ENCODE measurements around the gene EXOC1.
A peak's percentile ranks its signal among the peaks of the same experiment; 100 is the strongest.
"Not testable (repeated sequence)": the region's sequence is repeated elsewhere in the genome, so short reads cannot be mapped to it uniquely, and the experiment has no call there.

Gene EXOC1

DNA sequence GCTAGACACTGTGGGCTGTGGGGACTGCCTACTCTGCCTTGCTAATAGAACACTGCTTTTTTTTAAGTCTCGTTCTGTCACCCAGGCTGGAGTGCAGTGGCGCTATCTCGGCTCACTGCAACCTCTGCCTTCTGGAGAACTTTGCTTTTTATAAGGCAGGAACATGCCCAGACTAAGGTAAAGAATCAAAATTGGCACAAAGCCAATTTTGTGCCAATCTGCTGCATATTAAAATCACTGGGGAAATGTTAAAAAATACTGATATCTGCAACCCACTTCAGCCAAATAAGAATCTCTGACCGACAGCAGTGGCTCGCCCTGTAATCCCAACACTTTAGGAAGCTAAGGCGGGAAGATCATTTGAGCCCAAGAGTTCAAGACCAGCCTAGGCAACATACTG, 58.8 kb downstream of the EXOC1 start:
- no peak for DNase-seq

DNA sequence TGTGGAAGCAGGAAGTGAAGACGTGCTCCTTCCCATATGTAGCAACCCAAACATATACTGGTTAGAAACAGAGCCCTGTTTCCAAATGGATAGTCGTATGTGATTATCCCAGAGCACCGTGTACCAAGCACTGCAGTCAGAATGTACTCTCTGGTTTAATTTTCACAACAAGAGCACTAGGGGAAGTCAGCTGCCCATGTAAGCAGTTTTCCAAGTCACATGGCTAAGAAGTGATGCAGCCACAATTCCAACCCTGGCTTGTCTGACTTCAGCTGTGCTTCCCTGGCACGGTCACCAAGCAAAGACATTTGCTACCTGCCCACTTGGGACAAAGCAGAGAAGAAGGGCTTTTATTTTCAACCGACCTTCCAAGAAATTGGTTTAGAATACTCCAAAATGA, 67.1 kb downstream of the EXOC1 start:
- DNase-seq, result no peak

DNA sequence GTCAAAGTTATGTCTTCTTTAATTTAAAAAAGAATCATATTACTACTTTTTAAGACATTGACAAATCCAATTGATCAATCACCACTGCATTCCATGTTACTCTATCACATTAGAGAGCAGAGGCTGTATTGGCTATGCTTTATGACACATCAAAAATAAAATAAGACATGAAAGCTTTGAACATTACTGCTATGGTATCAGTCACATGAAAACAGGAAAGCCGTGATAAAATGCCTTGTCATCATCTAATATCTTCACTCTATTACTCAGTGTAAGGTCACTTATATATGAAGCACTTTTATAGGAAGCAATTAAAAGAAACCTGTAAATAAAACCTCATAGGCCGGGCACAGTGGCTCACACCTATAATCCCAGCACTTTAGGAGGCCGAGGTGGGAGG, 67.6 kb downstream of the EXOC1 start:
- DNase-seq, result no peak

DNA sequence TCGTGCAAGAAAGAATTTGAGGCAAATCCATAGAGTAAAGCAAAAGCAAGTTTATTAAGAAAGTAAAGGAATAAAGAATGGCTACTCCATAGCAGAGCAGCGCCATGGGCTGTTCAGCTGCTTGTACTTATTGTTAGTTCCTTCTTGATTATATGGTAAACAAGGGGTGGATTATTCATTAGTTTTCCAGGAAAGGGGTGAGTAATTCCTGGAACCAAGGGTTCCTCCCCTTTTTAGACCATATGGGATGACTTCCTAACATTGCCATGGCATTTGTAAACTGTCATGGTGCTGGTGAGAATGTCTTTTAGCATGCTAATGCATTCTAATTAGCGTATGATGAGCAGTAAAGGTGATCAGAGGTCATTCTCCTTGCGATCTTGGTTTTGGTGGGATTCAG, 71.8 kb downstream of the EXOC1 start:
- DNase-seq, result no peak

DNA sequence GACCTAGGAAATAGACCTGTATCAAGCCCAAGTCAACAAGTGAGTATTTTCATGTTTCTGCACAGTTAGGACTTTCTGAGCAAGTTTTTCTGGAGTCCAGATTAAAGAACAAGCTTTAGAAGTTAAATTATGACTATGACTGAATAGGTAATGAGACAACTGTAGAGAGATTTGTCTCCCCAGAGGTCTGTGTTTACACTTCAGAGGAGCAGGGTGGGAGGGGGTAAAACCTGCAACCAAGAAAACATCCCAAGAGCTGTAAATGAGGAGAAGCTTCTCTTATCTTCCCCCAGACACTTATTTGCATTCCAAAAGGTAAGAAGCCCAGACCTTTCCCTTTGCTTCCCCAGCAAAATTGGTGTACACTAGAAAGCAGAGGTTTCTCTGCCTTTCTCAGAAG, 73.2 kb downstream of the EXOC1 start:
- no peak for DNase-seq

DNA sequence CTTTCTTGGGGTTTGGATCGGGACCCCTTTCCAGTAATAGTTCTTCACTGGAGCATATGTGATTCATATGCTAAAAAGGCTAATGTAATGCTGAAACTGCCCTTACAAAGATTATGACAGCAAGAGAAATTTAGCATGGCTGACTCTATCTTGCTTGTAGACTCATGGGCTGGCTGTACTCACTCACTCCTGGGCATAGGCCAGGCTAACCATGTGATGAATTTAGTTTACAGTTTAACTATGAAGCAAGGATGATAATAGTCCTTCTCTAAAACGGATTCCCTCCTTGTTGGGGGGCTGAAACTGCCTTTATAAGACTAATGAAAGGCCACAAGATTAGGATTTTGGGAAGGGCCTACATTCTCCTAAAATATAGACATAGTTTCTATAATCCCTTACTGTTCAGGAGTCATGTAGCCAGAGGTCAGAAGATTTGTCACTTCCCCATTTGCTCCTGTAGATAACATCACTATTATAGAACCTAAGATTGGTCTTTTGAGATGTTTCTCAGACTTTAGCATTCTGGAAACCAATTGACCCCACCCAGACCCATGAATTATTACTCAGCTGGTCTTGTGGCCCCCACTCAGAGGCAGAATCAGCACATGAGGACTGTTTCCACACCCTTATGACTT, 74.5 kb downstream of the EXOC1 start:
- no peak for DNase-seq

DNA sequence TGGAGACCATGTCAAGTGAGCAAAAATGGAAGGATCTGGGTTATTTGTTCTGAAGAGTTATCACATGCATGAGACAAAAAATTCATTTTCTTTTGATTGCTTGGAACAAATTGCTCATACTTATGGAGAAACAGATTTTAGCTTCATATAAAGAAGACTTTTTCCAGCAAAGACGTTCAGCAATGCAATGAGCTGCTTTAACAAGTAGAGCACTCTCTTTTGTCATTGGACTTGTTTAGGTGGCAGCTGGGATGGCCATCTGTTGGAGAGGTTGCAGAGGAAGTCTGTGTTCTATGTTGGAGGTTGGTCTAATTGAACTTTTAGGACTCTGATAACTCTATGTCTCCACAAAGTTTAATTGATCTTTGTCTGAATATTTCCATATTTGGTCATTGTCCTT, 75.4 kb downstream of the EXOC1 start:
- DNase-seq, result no peak

DNA sequence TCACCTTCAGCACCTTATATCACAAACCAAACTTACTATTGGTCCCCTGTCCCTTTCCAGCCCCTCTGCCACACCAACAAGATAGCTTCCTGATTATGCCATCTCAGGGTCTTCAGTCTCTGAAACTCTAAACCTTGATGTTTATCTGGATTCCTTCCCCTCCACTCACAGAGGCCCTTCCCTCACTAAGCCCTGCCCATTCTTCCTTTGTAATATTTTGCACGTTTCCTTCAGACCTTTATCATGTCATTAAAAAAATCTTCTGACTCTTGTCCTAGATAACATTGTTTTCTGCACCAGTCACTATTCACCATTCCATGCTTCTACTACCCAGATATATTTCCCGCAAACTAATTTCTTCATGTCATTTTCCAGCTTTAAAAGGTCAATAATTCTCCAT, 77.6 kb downstream of the EXOC1 start:
- DNase-seq, result no peak

DNA sequence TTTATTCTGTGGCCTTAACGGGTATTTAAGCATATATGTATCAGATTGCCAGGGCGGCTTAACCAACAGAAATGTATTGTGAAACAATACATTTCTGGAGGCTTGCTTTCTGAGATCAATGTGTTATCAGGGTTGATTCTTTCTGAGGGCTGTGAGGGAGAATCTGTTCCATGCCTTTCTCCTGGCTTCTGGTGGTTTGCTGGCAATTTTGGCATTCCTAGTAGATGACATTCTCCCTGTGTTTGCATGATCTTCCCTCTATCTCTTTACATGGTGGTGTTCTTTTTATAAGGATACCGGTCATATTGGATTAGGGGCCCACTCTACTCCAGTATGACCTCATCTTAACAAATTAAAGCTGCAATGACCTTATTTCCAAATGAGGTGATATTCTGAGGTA, 78.4 kb downstream of the EXOC1 start:
- DNase-seq, result no peak

DNA sequence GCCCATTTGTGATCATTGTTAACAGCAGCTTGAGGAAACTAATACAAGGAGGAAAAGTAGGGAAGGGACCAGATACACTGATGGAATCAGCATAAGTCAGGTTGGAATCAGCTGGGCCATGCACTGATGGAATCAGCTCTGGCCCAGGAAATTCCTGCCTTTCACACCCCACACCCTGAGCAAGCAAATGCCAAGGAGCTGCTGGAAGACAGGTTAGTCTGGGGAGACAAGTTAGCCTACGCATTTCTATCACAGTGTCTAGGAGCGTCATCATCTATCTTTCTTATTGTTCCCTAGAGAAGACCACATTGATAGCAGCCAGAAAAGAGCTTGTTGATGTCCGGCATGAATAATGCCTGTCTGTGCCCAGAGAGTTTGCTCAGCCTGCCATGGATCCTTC, 79.1 kb downstream of the EXOC1 start:
- no peak for DNase-seq

DNA sequence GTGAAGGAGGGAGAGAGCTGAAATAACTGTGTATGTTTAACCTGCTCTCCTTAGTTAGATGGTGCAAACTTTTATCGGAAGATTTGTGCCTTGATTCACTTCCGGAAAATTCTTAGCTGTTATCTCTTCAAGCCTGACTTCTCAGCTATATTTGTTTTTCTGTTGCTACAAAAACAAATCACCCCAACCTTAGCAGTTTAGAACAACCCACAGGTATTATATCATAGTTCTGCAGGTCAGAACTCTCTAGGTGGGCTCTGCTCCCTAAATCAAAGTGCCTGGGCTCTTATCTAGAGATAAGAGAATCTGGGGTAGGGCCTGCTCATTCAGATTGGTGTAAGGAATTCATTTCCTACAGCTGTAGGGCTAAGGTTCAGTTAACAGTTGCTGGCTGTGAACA, 80.2 kb downstream of the EXOC1 start:
- DNase-seq, result no peak

DNA sequence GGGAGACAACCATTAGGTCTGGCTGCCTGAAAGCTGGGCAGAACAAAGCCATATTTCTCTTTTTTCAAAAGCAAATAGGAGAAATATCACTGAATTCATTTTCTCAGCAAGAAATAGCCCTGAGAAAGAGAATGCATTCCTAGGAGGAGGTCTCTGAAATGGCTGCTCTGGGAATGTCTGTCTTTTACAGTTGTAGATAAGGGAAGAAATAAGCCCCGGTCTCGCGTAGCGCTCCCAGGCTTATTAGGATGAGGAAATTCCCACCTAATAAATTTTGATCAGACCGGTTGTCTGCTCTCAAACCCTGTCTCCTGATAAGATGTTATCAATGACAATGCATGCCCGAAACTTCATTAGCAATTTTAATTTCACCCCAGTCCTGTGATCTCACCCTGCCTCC, 82.5 kb downstream of the EXOC1 start:
- DNase-seq, result not testable (repeated sequence)

DNA sequence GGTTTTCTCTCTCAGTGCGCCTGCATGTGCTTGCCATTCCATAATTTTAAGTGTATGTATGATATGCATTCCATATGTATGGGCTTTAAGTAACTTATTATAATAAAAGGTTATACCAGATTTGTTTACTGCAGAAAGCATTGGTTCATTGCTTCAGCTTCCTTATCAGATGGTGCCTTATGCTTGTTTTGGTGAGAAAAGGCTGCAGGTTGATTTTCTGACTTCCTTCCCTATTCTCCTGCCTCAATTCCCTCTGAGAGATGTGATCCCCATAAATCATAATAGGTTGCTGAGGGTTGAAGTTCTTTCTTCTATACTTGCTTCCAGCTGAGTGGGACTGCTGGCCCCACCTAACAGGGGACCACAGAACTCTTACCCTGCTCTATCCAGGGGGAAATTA, 85.0 kb downstream of the EXOC1 start:
- DNase-seq, result no peak

DNA sequence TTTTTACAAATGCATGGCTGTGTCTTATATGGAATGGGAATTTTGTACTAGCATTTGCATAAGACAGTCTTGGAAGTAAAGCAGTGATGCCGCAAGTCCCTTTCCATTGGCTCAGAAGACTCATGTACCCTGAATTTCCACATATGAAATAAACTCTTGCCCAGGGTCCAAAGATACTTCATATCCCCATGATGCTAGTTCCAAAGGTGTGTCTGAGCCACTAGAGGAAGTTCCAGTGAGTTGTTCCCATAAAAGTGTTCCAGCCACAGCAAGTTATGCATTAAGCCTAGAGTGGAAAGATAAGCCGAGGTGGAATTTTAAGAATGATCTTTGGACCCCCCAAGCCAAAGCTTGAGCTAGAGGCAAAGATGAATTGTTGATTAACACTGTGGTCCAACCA, 86.0 kb downstream of the EXOC1 start:
- no peak for DNase-seq

DNA sequence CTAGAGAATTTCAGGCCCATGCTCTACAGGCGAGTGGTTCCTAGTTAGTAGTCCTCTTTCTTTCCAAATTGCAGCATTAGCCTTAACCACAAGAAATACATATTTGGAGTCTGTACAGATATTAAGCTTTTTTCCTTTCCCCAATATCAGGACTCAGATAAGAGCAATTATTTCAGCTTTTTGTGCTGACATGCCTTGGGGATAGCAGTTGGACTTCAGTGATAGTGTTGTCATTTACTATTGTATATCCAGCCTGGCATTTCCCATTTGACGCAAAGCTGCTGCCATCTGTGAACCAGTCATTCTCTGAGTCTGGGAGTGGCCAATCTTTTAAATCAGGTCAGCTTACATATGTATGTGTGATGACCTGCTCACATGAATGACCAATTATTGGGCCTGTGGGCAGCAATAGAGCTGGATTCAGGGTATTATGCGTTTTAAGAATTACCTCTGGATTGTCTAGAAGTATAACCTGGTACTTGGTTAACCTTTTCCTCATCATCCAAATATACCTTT, 88.5 kb downstream of the EXOC1 start:
- DNase-seq, result no peak

DNA sequence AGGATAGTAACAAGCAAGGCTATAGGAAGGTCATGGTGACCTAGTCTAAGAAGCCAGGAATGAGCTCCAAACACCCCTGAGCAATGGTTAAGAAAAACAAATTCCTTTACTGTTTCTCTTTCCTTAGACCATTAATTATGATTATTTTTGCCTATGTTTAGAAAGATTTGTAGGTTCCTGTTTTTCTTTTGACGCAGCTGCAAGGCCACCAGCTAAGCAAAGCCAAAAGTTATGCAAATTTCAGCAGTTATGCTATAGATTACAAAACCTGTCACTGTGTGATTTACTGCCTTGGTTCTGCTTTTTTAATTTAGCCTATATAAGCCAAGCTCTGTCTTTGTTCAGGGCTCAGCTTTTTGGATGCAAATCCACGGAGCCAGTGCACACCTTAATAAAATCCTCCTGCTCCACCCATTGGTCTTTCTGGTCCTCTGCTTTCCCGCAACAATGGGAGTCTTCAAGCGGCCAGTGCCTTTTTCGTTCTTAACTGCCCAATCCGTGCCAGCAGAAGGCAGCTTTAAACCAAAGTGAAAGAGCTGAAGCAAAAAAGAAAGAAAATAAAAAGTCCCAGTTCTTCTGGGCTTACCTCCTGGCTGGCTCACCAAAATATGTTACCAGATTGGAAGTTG, 93.9 kb downstream of the EXOC1 start:
- DNase-seq, result no peak

DNA sequence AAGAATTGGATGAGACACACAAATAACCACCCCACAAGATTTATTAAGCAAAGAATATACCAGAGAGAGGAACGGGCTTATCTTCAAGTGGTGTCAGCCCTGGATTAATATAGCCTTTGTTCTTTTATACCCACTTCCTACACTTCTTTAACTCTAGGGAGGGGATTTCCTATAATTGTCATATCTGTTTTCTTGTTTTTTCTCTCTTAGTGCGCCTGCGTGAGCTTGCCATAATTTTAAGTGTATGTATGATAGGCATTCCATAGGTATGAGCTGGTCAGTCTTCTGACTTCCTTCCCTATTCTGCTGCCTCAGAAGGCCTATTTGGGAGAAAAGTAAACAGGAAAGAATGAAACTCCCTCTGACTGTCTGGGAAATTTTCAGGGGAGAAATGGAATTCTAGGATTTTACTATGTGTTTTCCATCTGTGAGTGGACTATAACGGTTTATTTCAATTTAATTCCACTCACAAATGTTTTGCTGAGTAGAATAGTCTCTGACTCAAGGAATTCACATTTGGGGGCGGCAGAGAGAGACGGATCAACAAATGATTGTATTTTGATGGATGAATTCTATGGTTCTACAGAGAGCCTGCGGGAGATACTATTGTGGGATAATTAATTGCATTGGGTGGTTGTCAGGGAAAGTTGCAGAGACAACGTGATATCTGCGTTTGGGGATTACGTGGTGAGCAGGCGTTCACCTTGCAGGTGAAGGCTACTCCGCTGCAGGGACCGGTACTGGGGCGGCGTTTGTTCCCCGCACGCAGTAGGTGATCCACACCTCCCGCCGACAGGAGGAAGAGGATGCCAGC, 94.7 kb downstream of the EXOC1 start:
- no peak for DNase-seq

DNA sequence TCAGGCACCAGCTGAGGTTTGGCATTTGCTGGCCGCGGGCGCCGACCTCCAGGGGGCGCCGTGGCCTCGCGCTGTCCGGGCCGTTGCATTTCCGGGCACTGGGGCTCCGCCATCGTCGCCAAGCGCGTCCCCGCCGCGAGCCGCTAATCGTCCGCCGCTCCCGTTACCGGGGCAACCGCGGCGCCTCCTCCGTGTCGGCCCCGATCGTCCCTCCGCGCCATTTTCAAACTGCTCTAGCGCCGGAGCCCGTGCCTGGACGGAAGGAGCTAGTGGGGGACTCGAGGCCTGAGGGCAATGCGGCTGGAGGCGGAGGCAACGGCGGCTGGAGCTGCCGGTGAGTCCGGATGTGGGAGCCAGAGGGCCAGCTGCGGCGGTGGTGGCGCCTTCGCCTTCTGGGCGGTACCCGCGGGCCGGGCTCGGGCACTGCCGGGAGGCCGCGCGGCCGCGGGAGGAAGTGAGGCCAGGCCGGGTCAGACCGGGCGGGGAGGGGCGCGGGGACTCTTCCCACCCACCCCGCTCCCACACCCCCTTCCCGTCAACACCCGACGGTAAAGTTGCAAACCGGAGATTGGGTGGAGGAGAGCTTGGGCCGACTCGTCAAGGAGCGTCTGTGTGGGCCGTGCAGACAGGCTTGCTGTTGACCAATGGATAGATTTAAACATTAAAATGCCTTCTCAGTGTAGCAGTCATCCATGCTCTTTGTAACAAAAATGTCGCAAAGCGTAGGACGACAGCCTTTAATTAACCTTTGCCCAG, 95.5 kb downstream of the EXOC1 start, which contains the start of gene CEP135:
TSS of gene CEP135 (plus strand) at position 220 of the 756 bp plus-strand sequence. CDS start 3,186 bp downstream, outside the sequence.
- peak; percentile 96 for DNase-seq

DNA sequence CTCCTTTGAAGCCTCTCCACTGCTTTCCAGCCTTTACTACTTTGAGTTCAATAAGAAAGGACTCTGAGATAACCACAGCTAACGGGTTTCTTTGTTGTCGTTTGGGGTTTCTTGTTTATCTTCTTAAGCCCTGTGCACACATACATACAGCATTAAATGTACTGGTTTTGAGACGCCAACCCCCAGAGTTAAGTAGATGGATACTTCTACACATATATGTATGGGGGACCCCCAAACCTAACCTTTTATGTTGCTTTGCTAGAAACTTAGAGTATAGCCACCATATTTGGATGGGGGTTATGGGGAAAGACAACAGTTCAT, 96.0 kb downstream of the EXOC1 start:
- peak; percentile 47 for DNase-seq

DNA sequence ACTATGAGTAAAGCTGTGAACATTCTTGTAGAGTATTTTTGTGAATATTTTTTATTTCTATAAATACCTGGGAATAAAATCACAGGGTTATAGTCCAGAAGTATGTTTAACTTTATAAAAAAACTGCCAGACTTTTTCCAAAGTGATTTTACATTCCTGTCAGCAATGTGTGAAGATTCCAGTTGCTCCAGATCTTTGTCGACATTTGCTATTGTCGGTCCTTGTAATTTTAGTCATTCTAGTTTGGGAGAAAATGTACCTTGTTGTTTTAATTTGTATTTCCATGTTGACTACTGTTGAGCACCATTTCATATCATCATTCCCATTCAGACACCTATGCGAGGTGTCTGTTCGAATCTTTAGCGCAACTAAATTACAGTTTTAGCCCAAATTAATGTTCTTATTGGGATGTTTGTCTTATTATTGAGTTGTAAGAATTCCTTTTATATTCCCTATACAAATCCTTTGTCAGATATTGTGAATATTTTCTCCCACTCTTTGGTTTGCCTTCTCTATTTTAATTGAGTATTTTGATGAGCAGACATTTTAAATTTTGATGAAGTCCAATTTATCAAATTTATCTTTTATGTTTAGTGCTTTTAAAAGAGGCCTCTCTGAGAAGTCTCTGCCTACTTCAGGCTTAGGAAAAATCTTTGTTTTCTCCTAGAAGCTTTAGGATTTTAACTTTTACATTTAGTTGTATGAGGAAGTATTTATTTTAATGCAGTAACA, 97.9 kb downstream of the EXOC1 start:
- no peak for DNase-seq
